Muscle of arm (tissue), 12 donors: ENCODE results near the gene AATF. TPM values are rescaled to one million over a fixed set of nuclear protein-coding genes. Genes with fewer than 3 reads are reported as not detected.
"Not testable (repeated sequence)": the region's sequence is repeated elsewhere in the genome, so short reads cannot be mapped to it uniquely, and the experiment has no call there.

Experiments
- DNase-seq: peaks from one replicate; pipeline ENCODE4 v3.0.0-alpha.2; 2013
- polyA plus RNA-seq, 12 donors: library from polyadenylated mRNA; unstranded; fragments of 120-200 nt; gene quantifications; one replicate each; pipeline ENCODE4 v1.2.1, GENCODE V29; 2013; ENCODE audit not compliant: insufficient read length in 12 of 12

The AATF gene
- polyA plus RNA-seq, 12 donors = 19.8 to 54.2 (median 22.9) TPM; not detected in 1

GRCh38 chr17:37073464-37073863, 124.7 kb downstream of the AATF start:
- not testable (repeated sequence) for DNase-seq

- no peak for DNase-seq
Measured at GRCh38 chr17:37079065-37079708, 130.4 kb downstream of the AATF start.

DNA sequence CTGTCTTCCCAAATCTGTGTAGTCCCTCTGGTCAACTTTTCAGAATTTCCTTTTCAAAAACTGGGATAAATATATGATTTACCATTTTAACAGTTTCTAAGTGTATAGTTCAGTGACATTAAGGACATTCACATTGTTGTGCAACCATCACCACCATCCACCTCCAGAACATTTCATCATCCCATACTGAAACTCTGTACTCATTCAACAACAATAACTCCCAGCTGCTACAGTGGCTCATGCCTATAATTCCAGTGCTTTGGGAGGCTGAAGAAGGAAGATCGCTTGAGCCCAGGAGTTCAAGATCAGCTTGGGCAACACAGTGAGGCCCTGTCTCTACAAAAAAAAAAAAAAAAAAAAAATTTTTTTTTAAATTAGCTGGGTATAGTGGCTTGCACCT, 131.0 kb downstream of the AATF start:
- DNase-seq = no peak

DNA sequence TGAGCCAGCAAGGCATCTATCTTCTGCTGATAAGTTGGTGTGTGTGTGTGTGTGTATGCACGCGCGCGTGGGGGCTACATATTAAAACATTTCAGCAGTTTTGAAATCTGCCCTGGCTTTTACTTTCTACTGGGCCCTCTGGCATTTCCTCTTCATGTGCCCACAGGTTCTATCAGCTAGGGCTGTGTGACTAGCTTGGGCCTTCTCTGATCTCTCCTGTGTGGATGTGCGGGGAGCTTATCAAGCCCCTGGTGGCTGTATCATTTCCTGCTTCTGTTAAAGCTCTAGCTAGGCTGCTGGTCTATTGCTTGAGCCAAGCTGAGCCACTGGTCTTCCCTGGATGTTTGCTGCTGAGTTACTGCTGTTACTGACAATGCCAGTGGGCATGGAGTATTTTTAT, 132.5 kb downstream of the AATF start:
- no peak for DNase-seq

DNA sequence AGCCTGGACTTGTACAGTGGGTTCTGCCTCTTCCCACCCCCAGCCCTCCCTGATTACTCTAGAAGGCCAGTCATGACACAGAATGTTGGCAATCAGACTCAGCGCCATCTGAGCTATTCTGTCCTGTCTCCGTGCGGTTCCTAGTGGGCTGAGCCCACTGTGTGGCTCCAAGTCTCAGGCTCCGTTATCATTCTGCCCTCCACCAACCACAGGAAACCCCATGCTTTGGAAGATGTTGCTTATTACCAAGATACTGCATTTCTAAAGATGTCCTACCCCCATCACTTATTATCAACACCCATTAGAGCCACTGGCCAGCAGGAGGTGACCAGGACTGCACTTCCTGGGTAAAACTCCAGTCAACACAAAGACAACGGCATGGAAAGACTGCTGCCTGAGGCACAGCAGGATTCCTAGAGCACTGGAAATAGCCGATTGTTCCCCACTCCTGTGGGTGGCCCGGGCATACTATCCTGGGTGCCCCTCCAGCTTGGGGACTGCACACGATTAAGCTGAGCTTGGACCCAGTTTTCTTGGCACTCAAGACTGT, 133.6 kb downstream of the AATF start:
- no peak for DNase-seq

GRCh38 chr17:37082985-37083384, 134.2 kb downstream of the AATF start:
- DNase-seq = no peak

GRCh38 chr17:37083456-37083855, 134.7 kb downstream of the AATF start:
- no peak for DNase-seq

- no peak for DNase-seq
Measured at GRCh38 chr17:37084372-37084771, 135.6 kb downstream of the AATF start.

GRCh38 chr17:37086334-37086733, 137.6 kb downstream of the AATF start:
- DNase-seq = no peak

DNA sequence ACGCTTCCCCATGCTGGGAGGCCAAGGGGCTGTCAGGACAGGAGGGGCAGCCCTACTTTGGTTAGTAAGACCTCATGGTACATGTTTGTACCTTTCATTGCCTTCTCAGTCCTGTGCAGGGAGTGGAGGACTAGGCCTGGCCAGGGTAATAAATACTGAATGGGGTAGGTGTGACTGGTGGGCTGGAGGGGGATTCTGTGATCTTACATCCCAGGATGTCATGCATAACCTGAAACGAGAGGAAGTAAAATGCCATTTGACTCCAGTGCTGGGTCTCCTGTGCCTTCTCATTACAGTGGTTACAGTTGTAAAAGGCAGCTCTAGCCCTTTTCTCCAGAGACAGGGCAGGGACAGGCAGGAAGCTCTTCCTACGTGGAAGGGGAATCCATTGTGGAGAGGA, 138.2 kb downstream of the AATF start:
- no peak for DNase-seq

- DNase-seq = no peak
Measured at GRCh38 chr17:37087683-37088082, 138.9 kb downstream of the AATF start.

DNA sequence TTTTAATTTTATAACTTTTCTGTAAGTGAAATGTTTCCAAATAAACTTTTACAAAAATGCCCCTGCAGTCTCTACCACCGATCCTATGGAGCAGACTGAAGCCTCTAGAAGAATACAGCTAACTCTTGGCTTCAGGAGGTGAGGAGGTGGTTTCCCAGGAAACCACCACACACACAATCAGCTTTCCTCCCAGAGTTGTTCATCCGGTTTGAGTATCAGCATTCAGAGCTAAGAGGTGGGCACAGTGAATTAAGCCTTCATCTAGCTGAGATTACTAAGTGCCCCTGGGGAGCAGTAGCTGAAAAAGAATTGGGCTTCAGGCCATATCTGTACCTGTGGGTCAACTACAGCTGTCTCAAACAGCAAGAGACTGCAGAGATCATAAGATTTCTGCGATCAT, 139.7 kb downstream of the AATF start:
- no peak for DNase-seq

- DNase-seq = no peak
Measured at GRCh38 chr17:37088913-37089312, 140.2 kb downstream of the AATF start.

DNA sequence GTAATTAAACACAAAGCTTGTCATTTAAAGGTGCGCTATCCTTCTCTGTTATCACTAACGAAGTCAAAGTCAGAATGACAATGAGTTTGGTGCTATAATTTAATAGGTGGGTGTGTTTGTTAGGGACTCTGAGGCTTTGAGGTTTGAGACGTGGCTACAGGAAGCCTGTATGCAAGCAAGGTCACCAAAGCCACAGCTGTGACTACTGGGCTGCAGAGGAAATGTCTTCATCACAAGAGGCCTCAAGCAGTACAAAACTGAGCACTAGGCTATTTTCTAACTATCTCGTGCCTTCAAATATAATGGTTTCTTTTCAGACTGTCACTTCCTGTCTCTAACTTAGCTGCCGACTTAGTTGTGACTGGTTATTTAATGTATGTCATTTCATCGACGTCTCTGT, 141.2 kb downstream of the AATF start:
- no peak for DNase-seq

DNA sequence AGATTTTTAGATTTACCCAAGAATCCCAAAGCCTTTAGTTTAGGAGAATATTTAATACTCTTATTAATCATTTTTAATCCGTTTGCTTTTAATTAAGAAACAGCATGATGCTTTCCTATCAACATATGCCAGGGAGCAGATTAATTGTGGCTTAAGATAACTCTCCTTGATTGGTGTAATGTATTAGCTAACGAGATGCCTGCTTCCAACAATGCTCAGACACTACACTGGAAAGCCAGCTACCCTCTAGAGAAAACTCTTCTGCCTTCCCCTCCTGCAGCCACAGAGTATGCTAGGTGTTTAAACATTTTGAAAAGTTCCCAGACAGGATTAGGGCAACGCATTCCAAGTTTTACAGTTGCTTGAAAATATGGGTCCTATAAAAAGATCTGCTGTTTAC, 142.2 kb downstream of the AATF start:
- no peak for DNase-seq

DNA sequence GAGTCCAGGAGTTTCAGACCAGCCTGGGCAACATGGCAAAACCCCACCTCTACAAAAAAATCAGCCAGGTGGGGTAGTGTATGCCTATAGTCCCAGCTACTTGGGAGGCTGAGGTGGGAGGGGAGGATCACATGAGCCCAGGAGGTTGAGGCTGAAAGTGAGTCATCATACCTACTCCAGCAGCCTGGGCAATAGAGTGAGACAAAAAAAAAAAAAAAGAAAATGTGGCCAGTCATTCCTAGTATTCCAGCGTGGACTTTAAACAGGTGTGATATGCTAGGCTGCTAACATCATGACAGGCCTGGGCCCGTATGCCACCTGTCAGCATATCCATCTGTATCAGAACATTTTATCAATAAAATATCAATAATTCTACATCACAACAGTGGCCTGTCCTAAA, 143.3 kb downstream of the AATF start:
- DNase-seq = no peak

DNA sequence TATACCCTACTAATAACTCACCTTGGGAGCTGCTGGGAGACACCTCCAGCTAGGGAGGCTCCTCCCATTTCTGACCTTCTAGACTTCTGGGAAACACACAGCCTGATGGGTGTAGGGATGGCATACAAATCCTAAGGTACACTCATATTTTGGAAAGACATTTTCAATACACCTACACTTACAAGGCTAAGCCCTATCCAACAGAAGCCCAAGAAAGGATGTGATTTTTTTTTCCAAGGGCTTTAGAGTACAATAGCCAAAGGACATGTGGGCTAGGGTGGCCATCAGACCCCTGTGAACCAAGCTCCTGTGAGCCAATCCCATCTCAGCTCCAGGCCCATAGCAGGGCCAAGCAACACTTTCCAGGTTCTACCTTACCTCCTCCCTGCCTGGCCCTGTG, 143.9 kb downstream of the AATF start:
- DNase-seq = no peak

DNA sequence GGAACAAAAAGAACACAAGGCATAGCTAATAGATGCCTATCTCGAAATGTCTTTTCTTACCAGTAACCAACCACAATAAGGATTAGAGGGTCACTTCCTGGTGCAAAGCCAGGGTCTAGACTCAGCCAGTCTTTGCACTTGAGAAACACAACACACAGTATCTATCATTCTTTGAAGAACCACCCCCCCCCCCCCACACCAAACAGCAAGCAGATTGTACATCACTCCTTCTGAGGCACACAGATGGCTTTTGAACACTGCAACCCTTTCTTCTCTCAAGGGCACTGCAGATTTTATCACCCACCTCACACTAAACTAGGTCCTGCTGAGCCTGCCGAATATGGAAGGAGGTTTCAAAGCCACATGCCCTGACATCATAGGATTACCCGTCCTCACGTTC, 145.6 kb downstream of the AATF start:
- no peak for DNase-seq

DNA sequence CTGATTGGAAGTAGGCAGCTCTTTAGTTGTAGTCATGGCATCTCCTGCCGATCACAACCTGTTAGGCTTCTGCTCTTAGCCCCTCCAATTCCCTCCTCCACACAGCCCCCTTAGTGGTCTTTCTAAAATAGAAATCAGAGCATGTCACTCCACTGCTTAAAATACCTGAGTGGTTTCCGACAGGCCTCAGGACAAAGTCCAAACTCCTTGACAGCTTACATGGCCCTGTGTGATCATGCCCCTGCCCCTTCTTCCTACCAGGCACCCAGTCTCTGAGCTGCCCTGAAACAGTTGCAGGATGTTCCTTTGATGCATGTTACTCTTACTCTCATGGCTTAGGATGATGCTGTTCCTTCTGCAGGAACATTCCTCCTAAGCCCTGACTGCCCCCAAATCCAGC, 147.3 kb downstream of the AATF start:
- DNase-seq = no peak

- no peak for DNase-seq
Measured at GRCh38 chr17:37097154-37097553, 148.4 kb downstream of the AATF start.

DNA sequence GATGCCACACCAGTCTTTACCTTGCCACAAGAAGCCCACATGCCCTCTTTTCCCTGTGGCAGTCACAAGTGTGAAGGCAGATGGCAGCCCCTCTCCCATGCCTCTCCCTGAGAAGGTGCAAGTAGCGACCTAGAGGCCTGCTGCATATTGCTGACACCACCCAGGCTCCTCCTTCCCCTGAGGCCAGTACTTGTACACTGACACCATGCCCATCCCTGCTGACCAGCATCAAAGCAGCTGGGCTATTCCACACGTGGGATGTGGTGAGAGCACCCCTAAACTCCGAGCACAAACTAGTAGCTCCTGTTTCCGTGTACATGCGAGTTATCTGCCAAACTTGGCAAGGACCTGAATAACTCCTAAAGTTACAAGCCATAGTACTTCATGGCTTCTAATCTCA, 149.4 kb downstream of the AATF start:
- DNase-seq = no peak

GRCh38 chr17:37098910-37099664, 150.3 kb downstream of the AATF start:
- DNase-seq = no peak

GRCh38 chr17:37100231-37100630, 151.5 kb downstream of the AATF start:
- no peak for DNase-seq

- no peak for DNase-seq
Measured at GRCh38 chr17:37101306-37101705, 152.6 kb downstream of the AATF start.
